ENCODE data around the gene EFHD2. TPM values are rescaled to one million over a fixed set of nuclear protein-coding genes. Genes with fewer than 3 reads are reported as not detected.
A peak's percentile ranks its signal among the peaks of the same experiment; 100 is the strongest.

Gene EFHD2
- total RNA-seq, 1 experiment from 2014 or later: 48.5 TPM

DNA sequence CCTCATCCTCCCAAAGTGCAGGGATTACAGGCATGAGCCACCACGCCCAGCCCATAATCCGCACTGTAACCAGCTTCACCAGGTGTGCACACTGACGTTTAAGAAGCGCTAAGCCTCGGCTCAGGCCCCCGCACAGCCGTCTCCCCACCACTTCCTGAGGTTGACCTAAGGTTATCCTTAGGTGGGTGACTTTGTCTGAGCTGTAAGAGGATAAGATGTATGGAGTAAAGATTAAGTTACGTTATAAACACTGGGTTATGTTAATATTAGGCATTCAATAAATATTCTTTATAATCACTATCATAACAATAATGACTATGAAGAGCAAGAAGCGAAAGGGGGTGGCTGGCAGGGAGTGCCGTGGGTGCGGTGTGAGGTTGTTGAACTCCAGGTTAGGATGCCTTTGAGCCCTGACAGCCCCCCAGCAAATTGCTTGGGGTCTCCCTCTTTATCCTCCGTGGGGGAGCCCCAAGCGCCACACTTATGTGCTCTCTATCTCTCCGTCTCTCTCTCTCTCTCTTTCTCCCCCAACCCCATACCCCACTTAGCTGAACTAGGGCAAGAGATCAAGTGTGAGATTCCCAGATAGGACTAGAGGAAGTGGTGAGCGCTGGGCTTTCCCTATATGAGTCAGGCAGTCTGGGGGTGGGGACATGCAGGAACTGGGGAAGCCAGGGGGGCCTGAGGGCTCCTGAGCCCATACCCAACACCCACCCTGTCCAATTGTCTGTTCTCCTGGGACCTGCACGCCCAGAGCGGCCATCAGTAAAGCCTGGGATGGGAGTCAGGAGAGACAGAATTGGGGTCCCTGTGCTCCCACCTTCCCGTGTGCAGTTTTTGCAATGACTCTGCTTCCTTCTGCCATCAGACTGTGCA, 7.6 kb downstream of the EFHD2 start:
- CTCF ChIA-PET: interaction anchor here (0.6 to 5.2 kb wide), 6 partner anchors 14 to 665 kb away, joined by 3 to 28 read pairs (median 4); no protein-coding TSS in a partner anchor

DNA sequence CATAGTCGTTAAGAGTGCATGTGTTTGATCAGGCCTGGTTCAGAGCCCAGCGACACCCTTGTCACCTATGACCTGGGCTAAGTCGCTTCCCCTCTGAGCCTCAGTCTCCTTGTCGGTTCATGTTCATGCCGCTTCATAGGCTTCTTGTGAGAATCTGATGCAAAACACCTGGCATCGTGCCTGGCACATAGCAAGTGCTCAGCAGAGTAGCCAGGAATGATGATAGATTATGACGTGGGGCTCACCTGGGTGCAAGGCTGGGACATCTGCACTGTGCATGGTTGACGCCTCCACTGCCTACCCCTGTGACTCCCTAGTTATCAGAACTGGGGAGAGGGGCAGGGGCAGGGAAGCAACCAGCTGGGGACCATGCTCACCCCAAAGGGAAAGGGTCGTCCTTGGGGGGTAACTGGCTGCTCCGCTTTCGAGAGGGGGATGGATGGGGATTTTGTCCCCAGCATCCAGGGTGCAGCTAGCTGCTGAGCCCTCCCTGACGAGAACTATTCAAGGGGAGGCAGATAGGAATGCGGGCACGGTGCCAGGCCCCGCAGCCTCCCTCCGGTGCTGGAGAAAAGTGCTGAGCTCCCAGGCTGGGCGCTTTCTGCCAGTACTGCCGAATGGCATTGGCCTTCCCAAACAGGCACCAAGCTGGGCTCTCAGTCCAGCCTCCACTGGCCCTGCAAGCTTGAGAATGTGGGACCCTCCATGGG, 9.3 kb downstream of the EFHD2 start:
- peaks cover 29% of the 10 kb centered on the region for H3K4me1 Mint-ChIP-seq (ENCODE audit: insufficient read depth, unreplicated experiment)
- peak; percentile 95 for DNase-seq (ENCODE audit: unreplicated experiment)
- H3K9me3 Mint-ChIP-seq (ENCODE audit: unreplicated experiment): no peaks in the 10 kb centered on the region
- CTCF ChIA-PET: interaction anchor here (0.6 to 5.2 kb wide), 5 partner anchors 9 to 147 kb away, joined by 3 to 28 read pairs (median 6); no protein-coding TSS in a partner anchor
- TF ChIP-seq, protein P1, sequence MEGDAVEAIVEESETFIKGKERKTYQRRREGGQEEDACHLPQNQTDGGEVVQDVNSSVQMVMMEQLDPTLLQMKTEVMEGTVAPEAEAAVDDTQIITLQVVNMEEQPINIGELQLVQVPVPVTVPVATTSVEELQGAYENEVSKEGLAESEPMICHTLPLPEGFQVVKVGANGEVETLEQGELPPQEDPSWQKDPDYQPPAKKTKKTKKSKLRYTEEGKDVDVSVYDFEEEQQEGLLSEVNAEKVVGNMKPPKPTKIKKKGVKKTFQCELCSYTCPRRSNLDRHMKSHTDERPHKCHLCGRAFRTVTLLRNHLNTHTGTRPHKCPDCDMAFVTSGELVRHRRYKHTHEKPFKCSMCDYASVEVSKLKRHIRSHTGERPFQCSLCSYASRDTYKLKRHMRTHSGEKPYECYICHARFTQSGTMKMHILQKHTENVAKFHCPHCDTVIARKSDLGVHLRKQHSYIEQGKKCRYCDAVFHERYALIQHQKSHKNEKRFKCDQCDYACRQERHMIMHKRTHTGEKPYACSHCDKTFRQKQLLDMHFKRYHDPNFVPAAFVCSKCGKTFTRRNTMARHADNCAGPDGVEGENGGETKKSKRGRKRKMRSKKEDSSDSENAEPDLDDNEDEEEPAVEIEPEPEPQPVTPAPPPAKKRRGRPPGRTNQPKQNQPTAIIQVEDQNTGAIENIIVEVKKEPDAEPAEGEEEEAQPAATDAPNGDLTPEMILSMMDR (IDR thresholded peaks at IDR 0.05; ENCODE audit: unreplicated experiment): no peak
- intact Hi-C loops (cut with micrococcal nuclease): loop anchor here (5.0 kb wide), 1 partner anchor 77 kb away; no protein-coding TSS in a partner anchor
- POLR2A ChIA-PET: interaction anchor here (0.6 to 1.7 kb wide), 2 partner anchors 63 to 81 kb away, joined by 3 read pairs; no protein-coding TSS in a partner anchor
- H3K27ac Mint-ChIP-seq (ENCODE audit: low read depth, unreplicated experiment): peak overlapping the region; percentile 67
- no TSS peak for BruUV-seq (replicated peaks)
- no peaks in the 10 kb centered on the region for H3K27me3 Mint-ChIP-seq (ENCODE audit: insufficient read depth, unreplicated experiment)
- no peak overlapping the region for H3K4me3 Mint-ChIP-seq (ENCODE audit: unreplicated experiment)
- H3K36me3 Mint-ChIP-seq (ENCODE audit: insufficient read depth, unreplicated experiment): peaks cover 2% of the 10 kb centered on the region

More for the DNA sequence above, 7.6 kb downstream of the EFHD2 start:
- BruUV-seq (replicated peaks): no TSS peak
- intact Hi-C loops (cut with micrococcal nuclease): loop anchor here (5.0 kb wide), 1 partner anchor 75 kb away; no protein-coding TSS in a partner anchor
- Mint-ChIP-seq H3K9me3 (ENCODE audit: unreplicated experiment) (no peaks in the 10 kb centered on the region), H3K27me3 (ENCODE audit: insufficient read depth, unreplicated experiment) (no peaks in the 10 kb centered on the region), H3K4me3 (ENCODE audit: unreplicated experiment) (peak overlapping the region; percentile 47), H3K36me3 (ENCODE audit: insufficient read depth, unreplicated experiment) (no peaks in the 10 kb centered on the region), H3K4me1 (ENCODE audit: insufficient read depth, unreplicated experiment) (peaks cover 36% of the 10 kb centered on the region), H3K27ac (ENCODE audit: low read depth, unreplicated experiment) (peak overlapping the region; percentile 79)
- POLR2A ChIA-PET: interaction anchor here (0.6 to 3.4 kb wide), 11 partner anchors 9 to 371 kb away, joined by 3 to 22 read pairs (median 3); partner anchors contain the start of gene DNAJC16
- TF ChIP-seq, protein P1 (IDR thresholded peaks at IDR 0.05; ENCODE audit: unreplicated experiment): no peak
- peak; percentile 91 for DNase-seq (ENCODE audit: unreplicated experiment)

DNA sequence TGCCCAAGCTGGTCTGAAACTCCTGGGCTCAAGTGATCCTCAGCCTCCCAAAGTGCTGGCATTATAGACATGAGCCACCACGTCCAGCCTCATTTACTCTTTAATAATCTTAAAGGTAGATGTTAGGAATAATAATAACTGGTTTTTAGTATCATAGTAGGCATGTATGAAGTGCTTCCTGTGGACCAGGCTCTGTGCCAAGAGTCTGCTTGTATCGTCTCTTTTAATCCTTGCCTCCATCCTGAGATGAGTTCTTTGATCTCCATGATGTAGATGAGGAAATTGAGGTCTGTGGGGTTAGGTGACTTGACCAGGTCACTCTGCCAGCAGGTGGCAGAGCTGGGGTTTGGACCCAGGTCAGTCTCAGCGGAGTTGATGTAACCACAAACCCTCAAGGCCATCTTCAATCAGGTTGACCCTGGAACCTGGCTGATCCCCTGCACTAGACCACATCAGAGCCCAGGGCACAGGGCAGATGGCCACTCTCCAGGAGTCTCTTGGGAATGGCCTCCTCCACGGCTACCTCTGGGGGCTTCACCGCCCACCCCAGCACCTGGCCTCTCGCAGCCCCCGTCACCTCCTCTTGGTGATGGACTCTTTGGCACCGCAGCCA, 11.3 kb downstream of the EFHD2 start:
- CTCF ChIA-PET: interaction anchor here (2.8 to 5.2 kb wide), 3 partner anchors 10 to 97 kb away, joined by 19 to 28 read pairs (median 19); no protein-coding TSS in a partner anchor
- POLR2A ChIA-PET: interaction anchor here (0.6 to 1.6 kb wide), 3 partner anchors 10 to 79 kb away, joined by 3 read pairs; no protein-coding TSS in a partner anchor

More for the DNA sequence above, 11.3 kb downstream of the EFHD2 start:
- DNase-seq (ENCODE audit: unreplicated experiment): no peak
- H3K27ac Mint-ChIP-seq (ENCODE audit: low read depth, unreplicated experiment): no peak overlapping the region
- peaks cover 12% of the 10 kb centered on the region for H3K36me3 Mint-ChIP-seq (ENCODE audit: insufficient read depth, unreplicated experiment)
- intact Hi-C loops (cut with micrococcal nuclease): no loop called here
- H3K4me1 Mint-ChIP-seq (ENCODE audit: insufficient read depth, unreplicated experiment): peaks cover 33% of the 10 kb centered on the region
- TF ChIP-seq, protein P1 (IDR thresholded peaks at IDR 0.05; ENCODE audit: unreplicated experiment): no peak
- BruUV-seq (replicated peaks): no TSS peak
- H3K9me3 Mint-ChIP-seq (ENCODE audit: unreplicated experiment): no peaks in the 10 kb centered on the region
- H3K4me3 Mint-ChIP-seq (ENCODE audit: unreplicated experiment): no peak overlapping the region
- no peaks in the 10 kb centered on the region for H3K27me3 Mint-ChIP-seq (ENCODE audit: insufficient read depth, unreplicated experiment)

Measured in MCF 10A (cell line).